SK-N-DZ (cell line): Measurements from ENCODE around the gene COQ3.
A peak's percentile ranks its signal among the peaks of the same experiment; 100 is the strongest.
"Not testable (repeated sequence)": the region's sequence is repeated elsewhere in the genome, so short reads cannot be mapped to it uniquely, and the experiment has no call there.

Source experiments
- DNase-seq: peaks from one replicate; pipeline ENCODE4 v3.0.0-alpha.2; 2015; ENCODE audit warnings: low spot score

Gene COQ3

GRCh38 chr6:99384507-99384906 lies 9.5 kb downstream of the COQ3 start:
- no peak for DNase-seq

GRCh38 chr6:99378636-99379035 lies 15.4 kb downstream of the COQ3 start:
- no peak for DNase-seq

- DNase-seq, result no peak
These were observed 24.5 kb downstream of the COQ3 start for GRCh38 chr6:99369533-99369932.

- no peak for DNase-seq
These were observed 27.1 kb downstream of the COQ3 start for GRCh38 chr6:99366852-99367251.

- DNase-seq, result no peak
These were observed 30.0 kb downstream of the COQ3 start for GRCh38 chr6:99364026-99364425.

- no peak for DNase-seq
These were observed 31.2 kb downstream of the COQ3 start for GRCh38 chr6:99362678-99363268.

GRCh38 chr6:99359800-99360199 lies 34.2 kb downstream of the COQ3 start:
- no peak for DNase-seq

GRCh38 chr6:99356641-99357040 lies 37.4 kb downstream of the COQ3 start:
- DNase-seq, result no peak

- no peak for DNase-seq
These were observed 39.0 kb downstream of the COQ3 start for GRCh38 chr6:99354983-99355382.

GRCh38 chr6:99353126-99353525 lies 40.9 kb downstream of the COQ3 start:
- no peak for DNase-seq

- no peak for DNase-seq
These were observed 43.4 kb downstream of the COQ3 start for GRCh38 chr6:99350573-99350972.

- peak; percentile 69 for DNase-seq
These were observed 44.5 kb downstream of the COQ3 start, which contains the start of gene FAXC for GRCh38 chr6:99349171-99350141. Gene FAXC, minus strand, starts transcription at chr6:99349674. Its CDS starts 302 bp downstream, at chr6:99349372.

GRCh38 chr6:99348288-99349170 lies 45.5 kb downstream of the COQ3 start:
- peak; percentile 44 for DNase-seq

- DNase-seq, result no peak
These were observed 46.2 kb downstream of the COQ3 start for GRCh38 chr6:99347804-99348203.

GRCh38 chr6:99346595-99346994 lies 47.4 kb downstream of the COQ3 start:
- no peak for DNase-seq

- DNase-seq, result no peak
These were observed 48.8 kb downstream of the COQ3 start for GRCh38 chr6:99345164-99345563.

GRCh38 chr6:99344289-99344688 lies 49.7 kb downstream of the COQ3 start:
- DNase-seq, result no peak

GRCh38 chr6:99341862-99342455 lies 52.0 kb downstream of the COQ3 start:
- no peak for DNase-seq

GRCh38 chr6:99338188-99338587 lies 55.8 kb downstream of the COQ3 start:
- no peak for DNase-seq

GRCh38 chr6:99335298-99335697 lies 58.7 kb downstream of the COQ3 start:
- not testable (repeated sequence) for DNase-seq

GRCh38 chr6:99334526-99335127 lies 59.4 kb downstream of the COQ3 start:
- DNase-seq, result peak; percentile 56
